CD4-positive, alpha-beta T cell treated with Interleukin-4 for 4 hours (primary cell): ENCODE measurements around the gene SLC8B1.
"Not testable (repeated sequence)": the region's sequence is repeated elsewhere in the genome, so short reads cannot be mapped to it uniquely, and the experiment has no call there.

ENCODE experiments used
- DNase-seq: peaks from one replicate; pipeline ENCODE4 v3.0.0-alpha.2; 2020

Gene SLC8B1

GRCh38 chr12:113354192-113354591 is 19.3 kb upstream of the SLC8B1 start:
- DNase-seq = not testable (repeated sequence)

- no peak for DNase-seq
Observed at GRCh38 chr12:113351089-113351488, 16.2 kb upstream of the SLC8B1 start.

GRCh38 chr12:113348849-113349536 is 14.1 kb upstream of the SLC8B1 start:
- no peak for DNase-seq

GRCh38 chr12:113347892-113348291 is 13.0 kb upstream of the SLC8B1 start:
- no peak for DNase-seq

- no peak for DNase-seq
Observed at GRCh38 chr12:113347107-113347506, 12.2 kb upstream of the SLC8B1 start.

GRCh38 chr12:113346353-113346752 is 11.4 kb upstream of the SLC8B1 start:
- DNase-seq = no peak

DNA sequence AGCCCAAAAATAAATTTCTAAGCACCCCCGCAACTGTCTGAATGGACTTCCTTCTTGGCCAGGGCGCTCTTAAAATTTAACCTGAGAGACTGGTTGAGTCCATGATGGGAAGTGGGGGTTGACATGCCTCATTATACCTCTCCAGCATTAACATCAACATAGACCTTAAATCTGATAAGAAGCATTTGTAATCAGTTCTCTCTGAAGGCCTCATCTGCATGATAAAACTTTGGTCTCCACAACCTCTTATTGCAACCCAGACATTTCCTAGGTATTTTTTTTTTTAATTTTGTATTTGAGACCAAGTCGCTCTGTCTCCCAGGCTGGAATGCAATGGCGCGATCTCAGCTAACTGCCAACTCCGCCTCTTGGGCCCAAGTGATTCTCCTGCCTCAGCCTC is 10.4 kb upstream of the SLC8B1 start:
- DNase-seq = no peak

DNA sequence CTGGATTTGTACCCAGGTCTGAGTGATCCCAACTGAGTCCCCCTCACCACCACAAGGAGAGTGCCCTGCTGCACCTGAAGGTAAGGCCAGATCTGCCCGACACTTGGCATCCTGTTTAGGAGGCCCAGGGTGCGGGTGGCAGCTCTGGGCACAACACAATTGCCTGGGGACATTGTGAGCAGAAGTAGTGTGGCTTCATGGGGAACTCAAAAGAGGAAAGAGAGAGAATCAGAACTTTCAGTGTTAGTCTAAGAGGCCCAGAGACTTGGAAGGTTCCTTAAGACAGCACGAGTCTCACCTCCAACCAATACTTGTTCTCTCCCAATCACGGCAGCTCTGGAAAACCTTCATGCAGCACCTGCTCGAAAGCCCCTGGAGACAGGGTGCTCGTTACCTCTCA is 6.6 kb upstream of the SLC8B1 start:
- no peak for DNase-seq

DNA sequence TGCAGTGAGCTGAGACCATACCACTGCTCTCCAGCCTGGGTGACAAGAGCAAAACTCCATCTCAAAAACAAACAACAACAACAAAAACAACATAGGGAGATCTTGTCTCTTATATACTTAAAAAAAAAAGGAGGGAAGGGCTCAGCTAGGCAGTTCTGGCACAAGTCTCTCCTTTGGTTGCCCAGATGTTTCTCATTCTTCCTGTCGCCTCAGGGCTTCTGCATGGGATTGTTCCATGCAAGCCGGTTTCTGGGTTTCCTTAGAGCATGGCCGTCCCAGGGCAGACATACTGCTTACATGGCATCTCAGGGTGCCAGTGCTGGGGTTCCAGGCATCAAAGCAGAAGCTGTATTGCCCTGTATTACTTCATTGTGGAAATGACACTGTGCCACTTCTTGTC is 5.2 kb upstream of the SLC8B1 start:
- DNase-seq = no peak

DNA sequence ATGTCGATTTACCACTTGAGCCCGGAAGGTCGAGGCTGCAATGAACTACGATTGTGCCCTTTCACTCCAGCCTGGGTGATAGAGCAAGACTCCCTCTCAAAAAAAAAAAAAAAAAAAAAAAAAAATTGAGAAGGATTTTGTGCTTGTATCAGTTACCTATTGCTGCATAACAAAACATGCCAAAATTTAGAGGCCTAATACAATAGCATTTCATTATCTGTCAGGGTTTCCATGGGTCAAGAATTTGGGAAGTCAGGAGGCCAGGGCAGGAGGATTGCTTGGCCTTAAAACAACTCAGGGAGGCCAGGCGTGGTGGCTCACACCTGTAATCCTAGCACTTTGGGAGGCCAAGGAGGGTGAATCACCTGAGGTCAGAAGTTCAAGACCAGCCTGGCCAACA is 4.6 kb upstream of the SLC8B1 start:
- DNase-seq = no peak

DNA sequence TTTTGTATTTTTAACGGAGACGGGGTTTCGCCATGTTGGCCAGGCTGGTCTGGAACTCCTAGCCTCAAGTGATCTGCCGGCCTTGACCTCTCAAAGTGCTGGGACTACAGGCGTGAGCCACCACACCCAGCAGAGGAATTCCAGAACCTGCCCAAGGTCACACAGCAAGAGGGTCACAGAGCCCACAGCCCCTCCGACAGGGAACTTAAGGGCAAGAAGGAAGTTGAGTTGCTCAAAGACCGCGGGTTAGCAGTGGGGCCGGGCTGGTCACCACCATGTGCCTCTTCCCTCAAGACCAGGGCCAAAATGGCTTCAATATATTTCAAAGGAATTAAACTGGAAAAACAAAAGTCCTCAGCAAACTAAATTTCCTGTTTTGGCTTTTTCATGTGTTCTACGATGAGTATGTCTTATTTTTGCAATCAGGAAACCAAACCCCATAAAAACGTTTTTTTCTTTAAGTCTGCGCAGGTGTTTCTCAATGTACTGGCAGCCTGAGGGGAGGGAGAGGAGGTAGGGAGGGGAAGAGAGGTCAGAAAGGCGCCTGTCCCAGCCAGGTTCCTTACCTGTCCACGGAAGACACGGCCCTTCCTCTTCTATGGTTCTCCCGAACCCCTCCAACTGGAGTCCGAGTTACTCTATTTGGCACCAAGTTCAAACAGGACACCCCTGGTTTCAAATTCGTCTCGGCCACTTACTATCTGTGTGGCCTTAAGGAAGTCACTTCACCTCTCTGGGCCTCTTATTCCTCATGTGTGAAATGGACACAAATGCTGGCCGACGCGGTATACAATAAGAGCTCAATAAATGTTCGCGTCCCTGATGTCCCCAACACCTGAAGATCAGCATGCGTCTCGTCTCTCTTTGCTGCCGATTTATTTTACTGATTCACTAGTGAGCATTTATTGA is 778 bp downstream of the SLC8B1 start:
- DNase-seq = peak; percentile 25

GRCh38 chr12:113333418-113333750 is 1.5 kb downstream of the SLC8B1 start:
- no peak for DNase-seq

- no peak for DNase-seq
Observed at GRCh38 chr12:113332688-113333417, 2.1 kb downstream of the SLC8B1 start.

- DNase-seq = no peak
Observed at GRCh38 chr12:113330505-113330904, 4.4 kb downstream of the SLC8B1 start.

- DNase-seq = no peak
Observed at GRCh38 chr12:113329791-113330417, 5.0 kb downstream of the SLC8B1 start.

DNA sequence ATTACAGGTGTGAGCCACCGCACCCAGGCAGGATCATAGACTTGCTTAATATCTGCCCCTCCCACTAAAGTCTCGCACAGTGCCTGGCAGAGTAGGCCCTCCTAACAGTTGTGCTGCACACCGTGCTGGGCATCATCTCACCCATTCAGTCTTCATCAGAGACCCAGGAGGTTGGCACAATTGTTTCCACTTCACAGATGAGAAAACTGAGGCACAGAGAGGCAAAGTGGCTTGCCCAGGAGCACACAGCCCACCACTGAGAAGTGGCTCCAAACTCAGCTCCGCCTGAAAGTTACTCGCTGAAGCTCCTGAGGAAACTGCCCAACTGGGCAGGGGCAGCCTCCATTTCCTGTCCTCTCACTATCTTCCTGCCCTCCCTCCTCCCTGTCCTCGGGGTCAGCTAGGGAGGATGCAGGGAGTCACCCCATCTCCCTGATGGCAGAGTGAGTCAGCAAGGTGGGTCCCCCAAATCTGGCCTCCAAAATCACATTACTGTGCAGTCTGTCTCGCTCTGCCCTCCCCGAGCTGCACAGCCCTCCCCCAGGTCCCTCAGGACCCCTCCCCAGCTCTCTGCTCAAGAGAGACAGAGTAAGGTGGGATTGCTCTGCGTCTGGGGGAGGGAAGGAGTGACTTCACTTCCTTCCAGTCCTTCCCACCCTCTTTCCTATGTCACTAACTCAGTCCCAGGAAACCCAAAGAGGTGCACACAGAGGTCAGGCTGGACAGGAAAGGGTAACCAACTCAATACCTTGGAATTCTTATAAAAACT is 5.7 kb downstream of the SLC8B1 start:
- no peak for DNase-seq

- DNase-seq = no peak
Observed at GRCh38 chr12:113328368-113328889, 6.5 kb downstream of the SLC8B1 start.

- DNase-seq = no peak
Observed at GRCh38 chr12:113326775-113327395, 8.0 kb downstream of the SLC8B1 start.

DNA sequence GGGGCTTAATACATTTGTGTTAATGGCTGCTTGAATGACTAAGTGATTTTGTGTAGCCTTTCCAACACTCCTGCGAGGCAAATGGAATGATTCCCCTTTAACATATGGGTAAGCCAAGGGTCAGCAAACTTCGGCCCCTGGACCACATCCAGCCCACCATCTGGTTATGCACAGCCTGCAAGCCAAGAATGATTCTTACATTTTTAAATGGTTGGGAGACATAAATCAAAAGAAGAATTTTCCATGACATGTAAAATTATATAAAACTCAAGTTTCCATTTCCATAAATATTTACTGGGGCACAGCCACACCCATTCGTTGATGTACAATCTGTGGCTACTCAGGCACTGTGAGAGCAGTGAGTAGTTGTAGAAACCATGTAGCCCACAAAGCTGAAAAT is 9.0 kb downstream of the SLC8B1 start:
- DNase-seq = no peak

- DNase-seq = no peak
Observed at GRCh38 chr12:113322343-113322742, 12.6 kb downstream of the SLC8B1 start.

- DNase-seq = no peak
Observed at GRCh38 chr12:113320401-113320800, 14.5 kb downstream of the SLC8B1 start.
